ENCODE data around the gene AMOTL2.

GRCh38 chr3:134342259-134342658 is 32.0 kb downstream of the AMOTL2 start:
- no peak for TF ChIP-seq CTCF (IDR thresholded peaks at IDR 0.05; ENCODE audit: low read depth, low read length, poor library complexity, severe bottlenecking)
- TF ChIP-seq EZH2phosphoT487 (IDR thresholded peaks at IDR 0.05; ENCODE audit: borderline replicate concordance, low read length) = no peak

Measured in DOHH2 (cell line).